ENCODE data around the gene SERTM1. TPM values are rescaled to one million over a fixed set of nuclear protein-coding genes. Genes with fewer than 3 reads are reported as not detected.

SERTM1 gene
- total and polyA plus RNA-seq, 2 experiments from 2014 or later, result 0.47 to 1.4 TPM

DNA sequence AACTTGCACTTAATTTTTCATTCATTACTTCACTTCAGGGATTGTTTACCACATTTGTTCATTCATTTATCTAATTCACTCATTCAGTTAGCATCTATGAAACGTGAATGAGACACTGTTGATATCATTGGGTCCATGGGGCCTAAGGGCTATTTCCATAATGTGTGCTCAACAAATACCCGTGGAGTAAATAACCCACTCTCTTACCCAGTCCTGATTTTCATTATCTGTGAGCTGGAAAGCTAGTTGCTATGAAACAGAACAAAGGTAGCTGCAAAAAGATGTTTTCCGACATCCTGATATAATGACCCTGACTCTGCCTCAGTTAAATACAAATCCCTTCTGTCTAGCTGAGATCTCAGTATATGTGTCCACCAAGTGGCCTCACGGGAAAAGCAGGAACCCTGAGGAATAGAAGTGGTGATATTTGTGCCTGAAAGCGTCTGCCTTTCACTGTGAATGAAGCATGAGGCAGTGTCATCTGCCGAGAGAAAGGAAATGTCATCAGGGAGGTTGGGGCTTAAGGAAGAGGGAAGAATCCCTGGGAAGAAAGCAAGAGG lies 63.8 kb downstream of the SERTM1 start:
- no peaks in the 10 kb centered on the region for H3K36me3 ChIP-seq (ENCODE audit: insufficient read depth)
- DNase-seq (ENCODE audit: low spot score) (no peak), ATAC-seq (no peak)
- H3K4me2 ChIP-seq, result no peak overlapping the region
- Mint-ChIP-seq H3K36me3 (ENCODE audit: low read depth) (peaks cover 4% of the 10 kb centered on the region; the same call in 2 of the 3 replicates), H3K9me3 (peaks cover 2% of the 10 kb centered on the region), H3K4me1 (peaks cover 3% of the 10 kb centered on the region; the same call in 1 of the 3 replicates), H3K27me3 (ENCODE audit: insufficient read depth, low read depth, poor library complexity) (no peaks in the 10 kb centered on the region), H3K4me3 (no peak overlapping the region), H3K27ac (no peak overlapping the region)
- no peaks in the 10 kb centered on the region for H3K27me3 ChIP-seq (ENCODE audit: insufficient read depth)
- peak overlapping the region; percentile 14; the same call in 1 of the 2 replicates for H2AFZ ChIP-seq
- TF ChIP-seq NANOG (IDR thresholded peaks at IDR 0.05; ENCODE audit: borderline replicate concordance) (no peak), ZNF331 (CRISPR knock-in tag; IDR thresholded peaks at IDR 0.05; ENCODE audit: low read depth) (no peak), REST (IDR thresholded peaks at IDR 0.05; ENCODE audit: unreplicated experiment) (no peak), EZH2 (IDR thresholded peaks at IDR 0.05; ENCODE audit: low read depth, unreplicated experiment) (no peak), STAT1 (IDR thresholded peaks at IDR 0.05; ENCODE audit: unreplicated experiment) (no peak), CREB1 (CRISPR knock-in tag; IDR thresholded peaks at IDR 0.05; ENCODE audit: low read depth) (no peak), JUNB (IDR thresholded peaks at IDR 0.05; ENCODE audit: unreplicated experiment) (no peak), POLR2AphosphoS5 (IDR thresholded peaks at IDR 0.05; ENCODE audit: low read depth) (no peak), EZH2phosphoT487 (IDR thresholded peaks at IDR 0.05; ENCODE audit: unreplicated experiment) (no peak), ETS1 (IDR thresholded peaks at IDR 0.05) (no peak), ZNF114 (CRISPR knock-in tag; IDR thresholded peaks at IDR 0.05) (no peak), CTCF (conservative IDR thresholded peaks at IDR 0.05; ENCODE audit: low read depth in 2 of 2) (no peak)
- TF ChIP-seq, protein P1, sequence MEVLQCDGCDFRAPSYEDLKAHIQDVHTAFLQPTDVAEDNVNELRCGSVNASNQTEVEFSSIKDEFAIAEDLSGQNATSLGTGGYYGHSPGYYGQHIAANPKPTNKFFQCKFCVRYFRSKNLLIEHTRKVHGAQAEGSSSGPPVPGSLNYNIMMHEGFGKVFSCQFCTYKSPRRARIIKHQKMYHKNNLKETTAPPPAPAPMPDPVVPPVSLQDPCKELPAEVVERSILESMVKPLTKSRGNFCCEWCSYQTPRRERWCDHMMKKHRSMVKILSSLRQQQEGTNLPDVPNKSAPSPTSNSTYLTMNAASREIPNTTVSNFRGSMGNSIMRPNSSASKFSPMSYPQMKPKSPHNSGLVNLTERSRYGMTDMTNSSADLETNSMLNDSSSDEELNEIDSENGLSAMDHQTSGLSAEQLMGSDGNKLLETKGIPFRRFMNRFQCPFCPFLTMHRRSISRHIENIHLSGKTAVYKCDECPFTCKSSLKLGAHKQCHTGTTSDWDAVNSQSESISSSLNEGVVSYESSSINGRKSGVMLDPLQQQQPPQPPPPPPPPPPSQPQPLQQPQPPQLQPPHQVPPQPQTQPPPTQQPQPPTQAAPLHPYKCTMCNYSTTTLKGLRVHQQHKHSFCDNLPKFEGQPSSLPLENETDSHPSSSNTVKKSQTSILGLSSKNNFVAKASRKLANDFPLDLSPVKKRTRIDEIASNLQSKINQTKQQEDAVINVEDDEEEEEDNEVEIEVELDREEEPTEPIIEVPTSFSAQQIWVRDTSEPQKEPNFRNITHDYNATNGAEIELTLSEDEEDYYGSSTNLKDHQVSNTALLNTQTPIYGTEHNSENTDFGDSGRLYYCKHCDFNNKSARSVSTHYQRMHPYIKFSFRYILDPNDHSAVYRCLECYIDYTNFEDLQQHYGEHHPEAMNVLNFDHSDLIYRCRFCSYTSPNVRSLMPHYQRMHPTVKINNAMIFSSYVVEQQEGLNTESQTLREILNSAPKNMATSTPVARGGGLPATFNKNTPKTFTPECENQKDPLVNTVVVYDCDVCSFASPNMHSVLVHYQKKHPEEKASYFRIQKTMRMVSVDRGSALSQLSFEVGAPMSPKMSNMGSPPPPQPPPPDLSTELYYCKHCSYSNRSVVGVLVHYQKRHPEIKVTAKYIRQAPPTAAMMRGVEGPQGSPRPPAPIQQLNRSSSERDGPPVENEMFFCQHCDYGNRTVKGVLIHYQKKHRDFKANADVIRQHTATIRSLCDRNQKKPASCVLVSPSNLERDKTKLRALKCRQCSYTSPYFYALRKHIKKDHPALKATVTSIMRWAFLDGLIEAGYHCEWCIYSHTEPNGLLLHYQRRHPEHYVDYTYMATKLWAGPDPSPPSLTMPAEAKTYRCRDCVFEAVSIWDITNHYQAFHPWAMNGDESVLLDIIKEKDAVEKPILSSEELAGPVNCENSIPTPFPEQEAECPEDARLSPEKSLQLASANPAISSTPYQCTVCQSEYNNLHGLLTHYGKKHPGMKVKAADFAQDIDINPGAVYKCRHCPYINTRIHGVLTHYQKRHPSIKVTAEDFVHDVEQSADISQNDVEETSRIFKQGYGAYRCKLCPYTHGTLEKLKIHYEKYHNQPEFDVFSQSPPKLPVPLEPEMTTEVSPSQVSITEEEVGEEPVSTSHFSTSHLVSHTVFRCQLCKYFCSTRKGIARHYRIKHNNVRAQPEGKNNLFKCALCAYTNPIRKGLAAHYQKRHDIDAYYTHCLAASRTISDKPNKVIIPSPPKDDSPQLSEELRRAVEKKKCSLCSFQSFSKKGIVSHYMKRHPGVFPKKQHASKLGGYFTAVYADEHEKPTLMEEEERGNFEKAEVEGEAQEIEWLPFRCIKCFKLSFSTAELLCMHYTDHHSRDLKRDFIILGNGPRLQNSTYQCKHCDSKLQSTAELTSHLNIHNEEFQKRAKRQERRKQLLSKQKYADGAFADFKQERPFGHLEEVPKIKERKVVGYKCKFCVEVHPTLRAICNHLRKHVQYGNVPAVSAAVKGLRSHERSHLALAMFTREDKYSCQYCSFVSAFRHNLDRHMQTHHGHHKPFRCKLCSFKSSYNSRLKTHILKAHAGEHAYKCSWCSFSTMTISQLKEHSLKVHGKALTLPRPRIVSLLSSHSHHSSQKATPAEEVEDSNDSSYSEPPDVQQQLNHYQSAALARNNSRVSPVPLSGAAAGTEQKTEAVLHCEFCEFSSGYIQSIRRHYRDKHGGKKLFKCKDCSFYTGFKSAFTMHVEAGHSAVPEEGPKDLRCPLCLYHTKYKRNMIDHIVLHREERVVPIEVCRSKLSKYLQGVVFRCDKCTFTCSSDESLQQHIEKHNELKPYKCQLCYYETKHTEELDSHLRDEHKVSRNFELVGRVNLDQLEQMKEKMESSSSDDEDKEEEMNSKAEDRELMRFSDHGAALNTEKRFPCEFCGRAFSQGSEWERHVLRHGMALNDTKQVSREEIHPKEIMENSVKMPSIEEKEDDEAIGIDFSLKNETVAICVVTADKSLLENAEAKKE (CRISPR knock-in tag; IDR thresholded peaks at IDR 0.05), result no peak
- no peaks in the 10 kb centered on the region for H3F3A ChIP-seq (replicated peaks; ENCODE audit: low read depth)
- no peak overlapping the region for H3K27ac ChIP-seq (ENCODE audit: low read depth)
- peaks cover 12% of the 10 kb centered on the region for H3K9me2 ChIP-seq (ENCODE audit: insufficient read depth)
- H4K20me1 ChIP-seq (replicated peaks; ENCODE audit: insufficient read depth), result no peaks in the 10 kb centered on the region
- H3K4me1 ChIP-seq (ENCODE audit: insufficient read depth), result no peaks in the 10 kb centered on the region
- H3K4me3 ChIP-seq, result no peak overlapping the region
- H3K79me2 ChIP-seq (replicated peaks; ENCODE audit: insufficient read depth), result no peaks in the 10 kb centered on the region

All from GM23338 (cell line).